WTC11 (cell line): Measurements from ENCODE around the gene NRIP3. TPM values are rescaled to one million over a fixed set of nuclear protein-coding genes. Genes with fewer than 3 reads are reported as not detected.

Source experiments
- ATAC-seq: fragments of 200-7000 bp; cut with Tn5 transposase; 2 replicates; pipeline ENCODE4 v1.10.0; 2021; ENCODE audit warnings: mild to moderate bottlenecking, moderate library complexity
- CTCF ChIA-PET: fragments of 300-600 bp; sonication (Branson Sonifier 250); formaldehyde crosslinking; loops from one replicate; lab custom pipeline; 2021; ENCODE audit warnings: antibody characterized with exemption; lab: Charles Lee
- POLR2A ChIA-PET: fragments of 350-600 bp; sonication (Branson Sonifier 250); formaldehyde crosslinking; loops from one replicate; lab custom pipeline; 2021; ENCODE audit warnings: antibody characterized with exemption; lab: Charles Lee
- DNase-seq: peaks from one replicate; pipeline ENCODE4 v3.0.0; 2021; ENCODE audit warnings: low spot score
- H3K27ac Mint-ChIP-seq: 2 replicates; pipeline ENCODE4 v1.8.0; 2021; ENCODE audit warnings: mixed read lengths
- H3K27me3 Mint-ChIP-seq: 2 replicates; pipeline ENCODE4 v1.8.0; 2021; ENCODE audit warnings: low read depth, mild to moderate bottlenecking, moderate library complexity, mixed read lengths
- H3K36me3 Mint-ChIP-seq: 2 replicates; pipeline ENCODE4 v1.8.0; 2021; ENCODE audit warnings: mixed read lengths
- H3K4me1 Mint-ChIP-seq: 2 replicates; pipeline ENCODE4 v1.8.0; 2022; ENCODE audit warnings: mixed read lengths
- H3K4me3 Mint-ChIP-seq: 2 replicates; pipeline ENCODE4 v1.8.0; 2021; ENCODE audit warnings: mild to moderate bottlenecking, moderate library complexity, mixed read lengths
- H3K9me3 Mint-ChIP-seq: 2 replicates; pipeline ENCODE4 v1.8.0; 2021; ENCODE audit warnings: mixed read lengths
- ATF2 ChIP-seq: sonication (generic); formaldehyde crosslinking; IDR thresholded peaks from 2 replicates; pipeline ENCODE4 v1.8.1; 2022; ENCODE audit warnings: low read depth, missing genetic modification reagents, borderline replicate concordance
- ATF3 ChIP-seq: sonication (generic); formaldehyde crosslinking; conservative IDR thresholded peaks from 2 replicates; pipeline ENCODE4 v1.8.1; 2022; ENCODE audit warnings: mild to moderate bottlenecking, missing genetic modification reagents
- CREB1 ChIP-seq: sonication (generic); formaldehyde crosslinking; IDR thresholded peaks from 2 replicates; pipeline ENCODE4 v1.8.0; 2023; ENCODE audit warnings: mild to moderate bottlenecking, missing genetic modification reagents
- E2F1 ChIP-seq: sonication (generic); formaldehyde crosslinking; IDR thresholded peaks from 2 replicates; pipeline ENCODE4 v1.8.0; 2022; ENCODE audit warnings: mild to moderate bottlenecking, missing genetic modification reagents
- ELF4 ChIP-seq: sonication (generic); formaldehyde crosslinking; IDR thresholded peaks from 2 replicates; pipeline ENCODE4 v1.8.1; 2022; ENCODE audit warnings: low read depth, mild to moderate bottlenecking, moderate library complexity, missing genetic modification reagents
- EMX1 ChIP-seq: fragments of 250-450 bp; sonication (Bioruptor Pico); IDR thresholded peaks from 2 replicates; pipeline ENCODE4 v1.8.0; 2021; ENCODE audit warnings: mild to moderate bottlenecking
- ERG ChIP-seq: fragments of 250-450 bp; sonication (Bioruptor Pico); IDR thresholded peaks from 2 replicates; pipeline ENCODE4 v1.8.0; 2021; ENCODE audit warnings: mild to moderate bottlenecking
- FOXP1 ChIP-seq: sonication (generic); formaldehyde crosslinking; IDR thresholded peaks from 2 replicates; pipeline ENCODE4 v1.8.0; 2022; ENCODE audit warnings: missing genetic modification reagents, mild to moderate bottlenecking, moderate library complexity, borderline replicate concordance
- GABPB1 ChIP-seq: sonication (generic); formaldehyde crosslinking; IDR thresholded peaks from 2 replicates; pipeline ENCODE4 v1.8.1; 2023; ENCODE audit warnings: mild to moderate bottlenecking, missing genetic modification reagents
- GRHL2 ChIP-seq: fragments of 250-450 bp; sonication (Bioruptor Pico); IDR thresholded peaks from 2 replicates; pipeline ENCODE4 v1.8.0; 2022; ENCODE audit warnings: mild to moderate bottlenecking, moderate library complexity; ENCODE audit not compliant: insufficient replicate concordance, severe bottlenecking
- IRF1 ChIP-seq: sonication (generic); formaldehyde crosslinking; IDR thresholded peaks from 2 replicates; pipeline ENCODE4 v1.8.0; 2023; ENCODE audit warnings: missing genetic modification reagents
- IRF2 ChIP-seq: sonication (generic); formaldehyde crosslinking; IDR thresholded peaks from 2 replicates; pipeline ENCODE4 v1.8.0; 2022; ENCODE audit warnings: low read depth, missing genetic modification reagents, borderline replicate concordance
- JUN ChIP-seq: sonication (generic); formaldehyde crosslinking; IDR thresholded peaks from 2 replicates; pipeline ENCODE4 v1.8.0; 2023; ENCODE audit warnings: mild to moderate bottlenecking, missing genetic modification reagents
- NFE2L1 ChIP-seq: sonication (generic); formaldehyde crosslinking; IDR thresholded peaks from 2 replicates; pipeline ENCODE4 v1.8.1; 2023; ENCODE audit warnings: missing genetic modification reagents
- NR1H2 ChIP-seq: sonication (generic); formaldehyde crosslinking; IDR thresholded peaks from 2 replicates; pipeline ENCODE4 v1.9.0; 2021; ENCODE audit warnings: mild to moderate bottlenecking, moderate library complexity, missing genetic modification reagents
- NR2C2 ChIP-seq: sonication (generic); formaldehyde crosslinking; IDR thresholded peaks from 2 replicates; pipeline ENCODE4 v1.8.0; 2022; ENCODE audit warnings: mild to moderate bottlenecking, missing genetic modification reagents
- OVOL2 ChIP-seq: fragments of 250-450 bp; sonication (Bioruptor Pico); IDR thresholded peaks from 2 replicates; pipeline ENCODE4 v1.9.0; 2021; ENCODE audit warnings: mild to moderate bottlenecking, borderline replicate concordance
- PRRX2 ChIP-seq: fragments of 250-450 bp; sonication (Bioruptor Pico); IDR thresholded peaks from 2 replicates; pipeline ENCODE4 v1.8.0; 2021; ENCODE audit warnings: mild to moderate bottlenecking
- RORB ChIP-seq: fragments of 250-450 bp; sonication (Bioruptor Pico); IDR thresholded peaks from 2 replicates; pipeline ENCODE4 v1.9.0; 2021; ENCODE audit warnings: mild to moderate bottlenecking
- SMAD3 ChIP-seq: sonication (generic); formaldehyde crosslinking; IDR thresholded peaks from 2 replicates; pipeline ENCODE4 v1.8.0; 2022; ENCODE audit warnings: missing genetic modification reagents, mild to moderate bottlenecking, borderline replicate concordance
- SMAD4 ChIP-seq: sonication (generic); formaldehyde crosslinking; IDR thresholded peaks from 2 replicates; pipeline ENCODE4 v1.8.0; 2022; ENCODE audit warnings: mild to moderate bottlenecking, missing genetic modification reagents
- SOX15 ChIP-seq: fragments of 250-450 bp; sonication (Bioruptor Pico); IDR thresholded peaks from 2 replicates; pipeline ENCODE4 v1.9.0; 2021; ENCODE audit warnings: mild to moderate bottlenecking
- STAT6 ChIP-seq: sonication (generic); formaldehyde crosslinking; conservative IDR thresholded peaks from 2 replicates; pipeline ENCODE4 v1.8.1; 2023; ENCODE audit warnings: mild to moderate bottlenecking, low read depth, missing genetic modification reagents, moderate library complexity
- TCF7 ChIP-seq: sonication (generic); formaldehyde crosslinking; IDR thresholded peaks from 2 replicates; pipeline ENCODE4 v1.8.0; 2022; ENCODE audit warnings: mild to moderate bottlenecking, low read depth, missing genetic modification reagents, moderate library complexity
- TEAD1 ChIP-seq: sonication (generic); formaldehyde crosslinking; IDR thresholded peaks from 2 replicates; pipeline ENCODE4 v1.8.0; 2022; ENCODE audit warnings: mild to moderate bottlenecking, missing genetic modification reagents
- ZNF232 ChIP-seq: sonication (generic); formaldehyde crosslinking; IDR thresholded peaks from 2 replicates; pipeline ENCODE4 v1.8.0; 2022; ENCODE audit warnings: mild to moderate bottlenecking, missing genetic modification reagents
- ZNF396 ChIP-seq: fragments of 250-450 bp; sonication (Bioruptor Pico); IDR thresholded peaks from 2 replicates; pipeline ENCODE4 v1.8.0; 2021; ENCODE audit warnings: mild to moderate bottlenecking, moderate library complexity, borderline replicate concordance
- ZNF416 ChIP-seq: fragments of 250-450 bp; sonication (Bioruptor Pico); IDR thresholded peaks from 2 replicates; pipeline ENCODE4 v1.9.0; 2021; ENCODE audit warnings: mild to moderate bottlenecking, inconsistent platforms
- ZNF425 ChIP-seq: fragments of 250-450 bp; sonication (Bioruptor Pico); conservative IDR thresholded peaks from 2 replicates; pipeline ENCODE4 v1.9.0; 2021; ENCODE audit warnings: mild to moderate bottlenecking
- ZNF671 ChIP-seq: fragments of 250-450 bp; sonication (Bioruptor Pico); IDR thresholded peaks from 2 replicates; pipeline ENCODE4 v1.8.0; 2021; ENCODE audit warnings: mild to moderate bottlenecking
- total RNA-seq: library from RNA; stranded (reverse); gene quantifications from 3 replicates; pipeline ENCODE4 v1.2.3, GENCODE V29; 2021

Gene NRIP3
- total RNA-seq, 1 experiment from 2014 or later: 4.5 TPM

- DNase-seq (no peak), ATAC-seq (no peak)
- no peak overlapping the region for H3K27ac Mint-ChIP-seq
- no peaks in the 10 kb centered on the region for H3K9me3 Mint-ChIP-seq
- no peaks in the 10 kb centered on the region for H3K36me3 Mint-ChIP-seq
- ChIA-PET POLR2A (no interaction called here), CTCF (interaction anchor here (1.2 kb wide), 1 partner anchor 24 kb away, joined by 3 read pairs; no protein-coding TSS in a partner anchor)
- H3K27me3 Mint-ChIP-seq: no peaks in the 10 kb centered on the region
- peaks cover 21% of the 10 kb centered on the region for H3K4me1 Mint-ChIP-seq
- no peak overlapping the region for H3K4me3 Mint-ChIP-seq
- TF ChIP-seq ATF3 (CRISPR knock-in tag) (no peak), ZNF671 (CRISPR knock-in tag) (no peak), CREB1 (CRISPR knock-in tag) (no peak), STAT6 (no peak), EMX1 (CRISPR knock-in tag) (no peak), ATF2 (CRISPR knock-in tag) (no peak), TEAD1 (no peak), GRHL2 (CRISPR knock-in tag) (no peak), ELF4 (CRISPR knock-in tag) (no peak), FOXP1 (CRISPR knock-in tag) (no peak), ERG (no peak), NFE2L1 (CRISPR knock-in tag) (no peak), SMAD4 (CRISPR knock-in tag) (no peak), TCF7 (CRISPR knock-in tag) (no peak), ZNF232 (CRISPR knock-in tag) (no peak), SOX15 (CRISPR knock-in tag) (no peak), IRF2 (no peak), E2F1 (CRISPR knock-in tag) (no peak), JUN (CRISPR knock-in tag) (no peak), RORB (CRISPR knock-in tag) (no peak)
Observed at GRCh38 chr11:9039863-9040262, 36.1 kb upstream of the NRIP3 start.

- H3K27me3 Mint-ChIP-seq: no peaks in the 10 kb centered on the region
- TF ChIP-seq NR2C2 (CRISPR knock-in tag) (no peak), SMAD3 (no peak), OVOL2 (CRISPR knock-in tag) (no peak), ZNF416 (CRISPR knock-in tag) (no peak), NR1H2 (CRISPR knock-in tag) (no peak), ZNF396 (no peak), GABPB1 (no peak), ZNF425 (no peak), PRRX2 (CRISPR knock-in tag) (no peak), TEAD1 (no peak), IRF1 (CRISPR knock-in tag) (no peak)
Observed at GRCh38 chr11:9039198-9039597, 35.4 kb upstream of the NRIP3 start.

More at GRCh38 chr11:9039198-9039597, 35.4 kb upstream of the NRIP3 start:
- Mint-ChIP-seq H3K36me3 (no peaks in the 10 kb centered on the region), H3K4me1 (peaks cover 18% of the 10 kb centered on the region), H3K4me3 (no peak overlapping the region), H3K27ac (no peak overlapping the region), H3K9me3 (no peaks in the 10 kb centered on the region)
- DNase-seq: no peak
- ChIA-PET POLR2A (no interaction called here), CTCF (interaction anchor here (1.2 kb wide), 1 partner anchor 24 kb away, joined by 3 read pairs; no protein-coding TSS in a partner anchor)
- no peak for ATAC-seq
